SK-N-MC (cell line): ENCODE data around the gene CCNL1.

Experiments used
- EZH2 ChIP-seq: fragments of 200-600 bp; sonication (generic); IDR thresholded peaks from one replicate; pipeline ENCODE4 v1.6.1; 2017; ENCODE audit warnings: antibody characterized with exemption
- POLR2AphosphoS5 ChIP-seq: IDR thresholded peaks from 2 replicates; pipeline ENCODE4 v1.6.1; 2012; ENCODE audit warnings: mild to moderate bottlenecking, low read depth, low read length, borderline replicate concordance

DNA sequence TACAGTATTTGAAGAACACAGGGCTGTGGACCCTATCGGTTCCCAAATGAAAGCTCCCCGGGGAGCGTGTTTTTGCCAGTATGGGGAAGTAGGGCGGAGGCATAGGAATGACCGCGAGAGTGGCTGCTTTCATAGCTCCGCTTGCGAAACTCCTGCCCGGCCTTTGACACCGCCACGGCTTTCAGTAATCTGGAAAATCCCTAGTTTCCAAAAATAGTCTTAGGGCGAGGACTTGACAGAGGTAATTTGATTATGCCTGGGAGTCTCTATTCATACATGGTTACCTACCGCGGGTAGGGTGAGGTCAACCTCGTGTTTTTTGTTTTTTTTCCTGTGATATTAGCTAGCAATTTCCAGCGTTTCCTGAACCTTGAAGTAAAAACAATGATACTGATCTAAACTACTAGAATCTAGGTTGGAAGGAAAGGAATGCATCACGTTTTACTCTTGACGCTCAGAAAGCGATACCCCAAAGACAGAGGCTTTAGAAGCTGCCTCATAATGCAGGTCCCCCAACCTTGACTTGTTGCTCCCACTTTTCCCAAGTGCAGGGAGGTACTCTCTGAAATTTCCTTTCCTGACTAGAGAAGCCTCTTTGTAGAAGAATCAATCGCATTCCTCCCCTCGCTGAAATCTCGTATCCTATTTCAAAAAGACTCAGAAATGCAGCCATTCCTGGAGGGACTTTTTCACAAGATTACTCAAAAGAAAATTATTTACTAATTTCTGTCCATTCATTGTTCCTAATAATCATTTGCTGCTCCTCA lies 894 bp upstream of the CCNL1 start:
- no peak for TF ChIP-seq EZH2
- no peak for TF ChIP-seq POLR2AphosphoS5
